Vagina (tissue), 2 donors: ENCODE measurements around the gene AQP11. TPM values are rescaled to one million over a fixed set of nuclear protein-coding genes. Genes with fewer than 3 reads are reported as not detected.
"Not testable (repeated sequence)": the region's sequence is repeated elsewhere in the genome, so short reads cannot be mapped to it uniquely, and the experiment has no call there.

Experiments
- DNase-seq, 2 donors: peaks; one replicate each; pipeline ENCODE4 v3.0.0-alpha.2; 2017; ENCODE audit errors: extremely low spot score in 2 of 2
- H3K27ac ChIP-seq: fragments of 200-600 bp; sonication (generic); one replicate; pipeline ENCODE4 v1.5.1; 2019
- H3K27me3 ChIP-seq: fragments of 200-600 bp; sonication (generic); one replicate; pipeline ENCODE4 v1.5.1; 2019
- H3K36me3 ChIP-seq, 2 donors: fragments of 200-600 bp; sonication (generic); one replicate each; pipeline ENCODE4 v1.5.1; 2017 to 2019
- H3K4me1 ChIP-seq: fragments of 200-600 bp; sonication (generic); one replicate; pipeline ENCODE4 v1.5.1; 2019
- H3K4me3 ChIP-seq, 2 donors: fragments of 200-600 bp; sonication (generic); 1 replicate in 1 of 2; 2 replicates in 1 of 2; pipeline ENCODE4 v1.5.1; 2016 to 2019
- H3K9me3 ChIP-seq: fragments of 200-600 bp; sonication (generic); one replicate; pipeline ENCODE4 v1.5.1; 2019
- CTCF ChIP-seq, 3 experiments: fragments of 450-650 bp in 2 of 3; fragments of 200-600 bp in 1 of 3; sonication (generic) in 1 of 3; IDR thresholded peaks; one replicate each; pipeline ENCODE4 v1.5.1; 2017 to 2019; ENCODE audit warnings: antibody characterized with exemption in 3 of 3, mild to moderate bottlenecking in 2 of 3, moderate library complexity in 2 of 3
- POLR2A ChIP-seq, 2 donors: fragments of 450-650 bp; IDR thresholded peaks; one replicate each; pipeline ENCODE4 v1.6.1; 2017; ENCODE audit warnings: antibody characterized with exemption in 2 of 2, mild to moderate bottlenecking in 2 of 2, moderate library complexity in 2 of 2
- POLR2AphosphoS5 ChIP-seq, 2 donors: sonication (generic); formaldehyde crosslinking; IDR thresholded peaks; one replicate each; pipeline ENCODE4 v1.9.0; 2017; ENCODE audit warnings: antibody characterized with exemption in 2 of 2, mild to moderate bottlenecking in 2 of 2, low read depth in 1 of 2; ENCODE audit not compliant: insufficient read depth in 1 of 2
- intact Hi-C: fragments of 100-400 bp; cut with DNase I; formaldehyde crosslinking; loops from one replicate; pipeline ENCODE4 v1.15.1; 2023
- total RNA-seq: library from RNA; depleted of rRNA; stranded (reverse); fragments of >200 nt; gene quantifications from one replicate; pipeline ENCODE4 v1.2.3, GENCODE V29; 2016

The AQP11 gene
- total RNA-seq, 1 donor from 2014 or later = 1.7 TPM

GRCh38 chr11:77611921-77612320, 22.2 kb downstream of the AQP11 start:
- TF ChIP-seq POLR2A (IDR thresholded peaks at IDR 0.05) (no peak), CTCF (IDR thresholded peaks at IDR 0.05) (no peak), POLR2AphosphoS5 (IDR thresholded peaks at IDR 0.05; ENCODE audit: insufficient read depth in 1 of 2, low read depth in 1 of 2) (no peak)
- H3K27ac ChIP-seq = no peak overlapping the region
- peaks cover 0 to 18% of the 10 kb centered on the region in 2 donors for H3K36me3 ChIP-seq
- no peaks in the 10 kb centered on the region for H3K9me3 ChIP-seq
- no peak for DNase-seq
- no peak overlapping the region for H3K4me3 ChIP-seq
- intact Hi-C loops = no loop called here
- no peaks in the 10 kb centered on the region for H3K4me1 ChIP-seq
- no peaks in the 10 kb centered on the region for H3K27me3 ChIP-seq

- H3K27me3 ChIP-seq = no peaks in the 10 kb centered on the region
- no peaks in the 10 kb centered on the region for H3K9me3 ChIP-seq
- intact Hi-C loops = no loop called here
- TF ChIP-seq CTCF (IDR thresholded peaks at IDR 0.05) (no peak), POLR2AphosphoS5 (IDR thresholded peaks at IDR 0.05; ENCODE audit: insufficient read depth in 1 of 2, low read depth in 1 of 2) (no peak), POLR2A (IDR thresholded peaks at IDR 0.05) (no peak)
- no peak overlapping the region for H3K4me3 ChIP-seq
- no peak for DNase-seq
- H3K27ac ChIP-seq = no peak overlapping the region
- H3K36me3 ChIP-seq = peaks cover 0 to 27% of the 10 kb centered on the region in 2 donors
- no peaks in the 10 kb centered on the region for H3K4me1 ChIP-seq
Measured at GRCh38 chr11:77617892-77618291, 28.1 kb downstream of the AQP11 start.

- no peaks in the 10 kb centered on the region for H3K4me1 ChIP-seq
- H3K27me3 ChIP-seq = no peaks in the 10 kb centered on the region
- TF ChIP-seq POLR2A (IDR thresholded peaks at IDR 0.05) (no peak), CTCF (IDR thresholded peaks at IDR 0.05) (peak; percentile 26 to 45 (median 44)), POLR2AphosphoS5 (IDR thresholded peaks at IDR 0.05; ENCODE audit: insufficient read depth in 1 of 2, low read depth in 1 of 2) (no peak)
- no peak overlapping the region for H3K4me3 ChIP-seq
- peaks cover 0 to 41% of the 10 kb centered on the region in 2 donors for H3K36me3 ChIP-seq
- no peak for DNase-seq
- intact Hi-C loops = no loop called here
- H3K9me3 ChIP-seq = no peaks in the 10 kb centered on the region
- no peak overlapping the region for H3K27ac ChIP-seq
Measured at GRCh38 chr11:77619576-77620198, 29.9 kb downstream of the AQP11 start.

- Histone ChIP-seq H3K27me3 (no peaks in the 10 kb centered on the region), H3K27ac (no peak overlapping the region), H3K4me1 (peaks cover 6% of the 10 kb centered on the region), H3K9me3 (no peaks in the 10 kb centered on the region), H3K4me3 (no peak overlapping the region), H3K36me3 (peaks cover 0 to 20% of the 10 kb centered on the region in 2 donors)
- DNase-seq = no peak
- no peak for TF ChIP-seq POLR2A (IDR thresholded peaks at IDR 0.05)
- no peak for TF ChIP-seq CTCF (IDR thresholded peaks at IDR 0.05)
- no peak for TF ChIP-seq POLR2AphosphoS5 (IDR thresholded peaks at IDR 0.05; ENCODE audit: insufficient read depth in 1 of 2, low read depth in 1 of 2)
- intact Hi-C loops = no loop called here
Measured at GRCh38 chr11:77630157-77630710, 40.5 kb downstream of the AQP11 start.

GRCh38 chr11:77633926-77634325, 44.2 kb downstream of the AQP11 start:
- DNase-seq, intact Hi-C loops, H3K36me3 ChIP-seq, H3K9me3 ChIP-seq, H3K4me3 ChIP-seq, H3K27ac ChIP-seq, H3K27me3 ChIP-seq: not testable (repeated sequence)
- H3K4me1 ChIP-seq = peaks cover 29% of the 10 kb centered on the region
